Stimulated activated naive CD8-positive, alpha-beta T cell treated with anti-CD3 and anti-CD28 coated beads, Interleukin-15, Interleukin-2, amounts not matched to agents 100 U/mL and 50 U/mL, for 24 hours (primary cell): ENCODE data around the gene FHOD3.

ENCODE experiments used
- ATAC-seq: fragments of 150-1000 bp; cut with Tn5 transposase; one replicate; pipeline ENCODE4 v1.10.0; 2021
- DNase-seq: peaks from one replicate; pipeline ENCODE4 v3.0.0; 2021

The FHOD3 gene

GRCh38 chr18:36668349-36668748 is 370.8 kb downstream of the FHOD3 start:
- ATAC-seq (no peak), DNase-seq (no peak)

- DNase-seq (no peak), ATAC-seq (no peak)
Measured at GRCh38 chr18:36672437-36673344, 375.2 kb downstream of the FHOD3 start.

GRCh38 chr18:36673452-36673851 is 375.9 kb downstream of the FHOD3 start:
- ATAC-seq, result no peak
- DNase-seq, result no peak

- ATAC-seq (no peak), DNase-seq (no peak)
Measured at GRCh38 chr18:36675076-36675475, 377.6 kb downstream of the FHOD3 start.

- ATAC-seq (no peak), DNase-seq (no peak)
Measured at GRCh38 chr18:36675542-36675941, 378.0 kb downstream of the FHOD3 start.

- ATAC-seq (no peak), DNase-seq (no peak)
Measured at GRCh38 chr18:36676629-36677028, 379.1 kb downstream of the FHOD3 start.

GRCh38 chr18:36680042-36680441 is 382.5 kb downstream of the FHOD3 start:
- no peak for DNase-seq
- ATAC-seq, result no peak

GRCh38 chr18:36685580-36685979 is 388.1 kb downstream of the FHOD3 start:
- DNase-seq (no peak), ATAC-seq (no peak)

- no peak for ATAC-seq
- DNase-seq, result peak; percentile 56
Measured at GRCh38 chr18:36688020-36688965, 390.8 kb downstream of the FHOD3 start.

- ATAC-seq (no peak), DNase-seq (no peak)
Measured at GRCh38 chr18:36692371-36692770, 394.9 kb downstream of the FHOD3 start.

GRCh38 chr18:36692921-36693332 is 395.4 kb downstream of the FHOD3 start:
- DNase-seq, result no peak
- no peak for ATAC-seq

- ATAC-seq (no peak), DNase-seq (no peak)
Measured at GRCh38 chr18:36693931-36694620, 396.6 kb downstream of the FHOD3 start.

- DNase-seq (no peak), ATAC-seq (no peak)
Measured at GRCh38 chr18:36695806-36696205, 398.3 kb downstream of the FHOD3 start.

- no peak for ATAC-seq
- DNase-seq, result no peak
Measured at GRCh38 chr18:36697905-36698304, 400.4 kb downstream of the FHOD3 start.

- DNase-seq (no peak), ATAC-seq (no peak)
Measured at GRCh38 chr18:36700955-36701354, 403.4 kb downstream of the FHOD3 start.

GRCh38 chr18:36702401-36703013 is 405.0 kb downstream of the FHOD3 start:
- no peak for ATAC-seq

GRCh38 chr18:36704156-36704555 is 406.6 kb downstream of the FHOD3 start:
- no peak for DNase-seq
- ATAC-seq, result no peak

More at GRCh38 chr18:36702401-36703013, 405.0 kb downstream of the FHOD3 start:
- DNase-seq, result no peak

- DNase-seq, result no peak
- no peak for ATAC-seq
Measured at GRCh38 chr18:36706134-36706881, 408.8 kb downstream of the FHOD3 start.

- ATAC-seq (no peak), DNase-seq (no peak)
Measured at GRCh38 chr18:36708366-36708765, 410.9 kb downstream of the FHOD3 start.

GRCh38 chr18:36709315-36709714 is 411.8 kb downstream of the FHOD3 start:
- DNase-seq (no peak), ATAC-seq (no peak)
